ENCODE data around the gene S100Z. TPM values are rescaled to one million over a fixed set of nuclear protein-coding genes. Genes with fewer than 3 reads are reported as not detected.

S100Z gene
- total RNA-seq, 1 experiment from 2014 or later, result not detected

GRCh38 chr5:76845890-76846289 lies 3.9 kb upstream of the S100Z start:
- H3K27ac Mint-ChIP-seq, result no peak overlapping the region
- ATAC-seq, result no peak
- ChIA-PET POLR2A (interaction anchor here (0.6 kb wide), 1 partner anchor 19 kb away, joined by 3 read pairs; no protein-coding TSS in a partner anchor), CTCF (no interaction called here)
- TF ChIP-seq SP1 (CRISPR knock-in tag; conservative IDR thresholded peaks at IDR 0.05), result no peak
- TF ChIP-seq ATF2 (CRISPR knock-in tag; IDR thresholded peaks at IDR 0.05; ENCODE audit: borderline replicate concordance, low read depth), result no peak
- no peak for TF ChIP-seq KAT7 (CRISPR knock-in tag; IDR thresholded peaks at IDR 0.05; ENCODE audit: borderline replicate concordance)
- TF ChIP-seq SMAD3 (CRISPR knock-in tag; IDR thresholded peaks at IDR 0.05; ENCODE audit: borderline replicate concordance), result no peak
- TF ChIP-seq NR2C2 (CRISPR knock-in tag; IDR thresholded peaks at IDR 0.05), result no peak
- no peak for TF ChIP-seq ZNF416 (CRISPR knock-in tag; IDR thresholded peaks at IDR 0.05)
- TF ChIP-seq ATF1 (CRISPR knock-in tag; IDR thresholded peaks at IDR 0.05), result no peak
- TF ChIP-seq NFYB (CRISPR knock-in tag; conservative IDR thresholded peaks at IDR 0.05; ENCODE audit: low read depth), result no peak
- H3K36me3 Mint-ChIP-seq, result peaks cover 15% of the 10 kb centered on the region
- no peak for DNase-seq (ENCODE audit: low spot score)
- H3K4me1 Mint-ChIP-seq, result peaks cover 7% of the 10 kb centered on the region
- peaks cover 7% of the 10 kb centered on the region for H3K27me3 Mint-ChIP-seq (ENCODE audit: low read depth)
- no peak overlapping the region for H3K4me3 Mint-ChIP-seq
- H3K9me3 Mint-ChIP-seq, result peaks cover 31% of the 10 kb centered on the region

- H3K36me3 Mint-ChIP-seq, result peaks cover 22% of the 10 kb centered on the region
- peaks cover 39% of the 10 kb centered on the region for H3K9me3 Mint-ChIP-seq
- no peak overlapping the region for H3K4me3 Mint-ChIP-seq
- peaks cover 11% of the 10 kb centered on the region for H3K4me1 Mint-ChIP-seq
- ChIA-PET POLR2A (no interaction called here), CTCF (interaction anchor here (2.4 kb wide), 1 partner anchor 76 kb away, joined by 6 read pairs; no protein-coding TSS in a partner anchor)
- H3K27me3 Mint-ChIP-seq (ENCODE audit: low read depth), result peaks cover 4% of the 10 kb centered on the region; the same call in 1 of the 2 replicates
- DNase-seq (ENCODE audit: low spot score) (no peak), ATAC-seq (no peak)
- H3K27ac Mint-ChIP-seq, result no peak overlapping the region
- TF ChIP-seq JAZF1 (CRISPR knock-in tag; IDR thresholded peaks at IDR 0.05), result no peak
- TF ChIP-seq AR (CRISPR knock-in tag; IDR thresholded peaks at IDR 0.05), result no peak
- TF ChIP-seq ZNF263 (CRISPR knock-in tag; IDR thresholded peaks at IDR 0.05; ENCODE audit: low read depth), result no peak
- TF ChIP-seq FOXK1 (CRISPR knock-in tag; IDR thresholded peaks at IDR 0.05), result no peak
- TF ChIP-seq RORB (CRISPR knock-in tag; IDR thresholded peaks at IDR 0.05), result no peak
- TF ChIP-seq CREB1 (CRISPR knock-in tag; IDR thresholded peaks at IDR 0.05), result no peak
- no peak for TF ChIP-seq FOXP4 (CRISPR knock-in tag; IDR thresholded peaks at IDR 0.05)
- TF ChIP-seq CBFB (CRISPR knock-in tag; IDR thresholded peaks at IDR 0.05; ENCODE audit: low read depth), result no peak
- no peak for TF ChIP-seq ZNF532 (CRISPR knock-in tag; IDR thresholded peaks at IDR 0.05; ENCODE audit: borderline replicate concordance)
- no peak for TF ChIP-seq CREM (CRISPR knock-in tag; IDR thresholded peaks at IDR 0.05)
- TF ChIP-seq ATF6 (CRISPR knock-in tag; IDR thresholded peaks at IDR 0.05), result no peak
- no peak for TF ChIP-seq RELA (CRISPR knock-in tag; IDR thresholded peaks at IDR 0.05; ENCODE audit: borderline replicate concordance)
- no peak for TF ChIP-seq E2F1 (CRISPR knock-in tag; IDR thresholded peaks at IDR 0.05)
- no peak for TF ChIP-seq ZNF317 (CRISPR knock-in tag; IDR thresholded peaks at IDR 0.05; ENCODE audit: borderline replicate concordance, low read depth)
Observed at GRCh38 chr5:76850543-76851145, 830 bp downstream of the S100Z start.
